A549 (cell line): ENCODE measurements around the gene CCDC183. TPM values are rescaled to one million over a fixed set of nuclear protein-coding genes. Genes with fewer than 3 reads are reported as not detected.

Experiments
- ATAC-seq, 2 experiments: fragments of 200-7000 bp in 1 of 2; fragments of >200 bp in 1 of 2; cut with Nextera tagmentation in 1 of 2; cut with Tn5 transposase in 1 of 2; 3 replicates each; pipeline versions ENCODE4 v1.8.0 to v1.9.1; 2018 to 2020; ENCODE audit warnings: mild to moderate bottlenecking in 1 of 2, moderate library complexity in 1 of 2
- CTCF ChIA-PET: fragments of 300-600 bp; sonication (Branson Sonifier 250); formaldehyde crosslinking; extraction: SDS; loops from one replicate; lab custom pipeline; 2021; ENCODE audit warnings: antibody characterized with exemption, inconsistent platforms; lab: Yijun Ruan, JAX
- POLR2A ChIA-PET: fragments of 350-600 bp; formaldehyde crosslinking; extraction: SDS; loops from one replicate; lab custom pipeline; 2021; ENCODE audit warnings: antibody characterized with exemption, inconsistent platforms; lab: Yijun Ruan, JAX
- DNase-seq, 2 experiments: peaks; one replicate each; pipeline versions ENCODE4 v3.0.0 to v3.0.0-alpha.2; 2011 to 2016; ENCODE audit warnings: low read depth in 1 of 2, low spot score in 1 of 2
- FAIRE-seq: peaks from 2 replicates; lab custom pipeline; 2011; peaks lifted over from hg19 to GRCh38; lab: Jason Lieb, UNC
- H3K27ac ChIP-seq, 2 experiments: fragments of >200 bp; sonication (Bioruptor Twin); formaldehyde crosslinking; 3 replicates each; pipeline ENCODE4 v1.5.1; 2016 to 2017
- H3K4me1 ChIP-seq: fragments of >200 bp; sonication (Bioruptor Twin); formaldehyde crosslinking; 3 replicates; pipeline ENCODE4 v1.6.1; 2016
- H3K4me2 ChIP-seq: fragments of >200 bp; sonication (Bioruptor Twin); formaldehyde crosslinking; 3 replicates; pipeline ENCODE4 v1.6.1; 2016
- H3K4me3 ChIP-seq: fragments of >200 bp; sonication (Bioruptor Twin); formaldehyde crosslinking; 3 replicates; pipeline ENCODE4 v1.5.1; 2016
- H3K9me3 ChIP-seq: fragments of >200 bp; sonication (Bioruptor Twin); formaldehyde crosslinking; 3 replicates; pipeline ENCODE4 v1.6.1; 2016
- CTCF ChIP-seq: fragments of >200 bp; sonication (Bioruptor Twin); formaldehyde crosslinking; IDR thresholded peaks from 3 replicates; pipeline ENCODE4 v1.5.1; 2016
- EHF ChIP-seq: fragments of 250-450 bp; sonication (Bioruptor Pico); IDR thresholded peaks from 2 replicates; pipeline ENCODE4 v1.5.0; 2020; ENCODE audit warnings: mild to moderate bottlenecking
- GATA3 ChIP-seq: IDR thresholded peaks from 2 replicates; pipeline ENCODE4 v1.6.1; 2012; ENCODE audit warnings: borderline replicate concordance
- HOXB13 ChIP-seq: fragments of 250-450 bp; sonication (Bioruptor Pico); IDR thresholded peaks from 2 replicates; pipeline ENCODE4 v1.5.0; 2020; ENCODE audit warnings: low read depth, mild to moderate bottlenecking, moderate library complexity
- JUN ChIP-seq, 2 experiments: fragments of >200 bp; sonication (Bioruptor Twin); formaldehyde crosslinking; IDR thresholded peaks; 2 replicates in 1 of 2; 3 replicates in 1 of 2; pipeline ENCODE4 v1.6.1; 2016 to 2017
- MAFK ChIP-seq: fragments of 450-650 bp; IDR thresholded peaks from 2 replicates; pipeline ENCODE4 v1.6.1; 2014; ENCODE audit not compliant: partially characterized antibody
- MAZ ChIP-seq: fragments of 150-350 bp; IDR thresholded peaks from 2 replicates; pipeline ENCODE4 v1.6.1; 2014; ENCODE audit warnings: antibody characterized with exemption, low read depth, low read length, borderline replicate concordance
- MYC ChIP-seq: IDR thresholded peaks from 2 replicates; pipeline ENCODE4 v1.6.1; 2012; ENCODE audit warnings: mild to moderate bottlenecking, inconsistent platforms, low read length, improper control_type of control experiment, borderline replicate concordance
- NFE2L2 ChIP-seq: fragments of 150-350 bp; conservative IDR thresholded peaks from 2 replicates; pipeline ENCODE4 v1.6.1; 2014; ENCODE audit warnings: low read length
- POLR2A ChIP-seq: IDR thresholded peaks from 2 replicates; pipeline ENCODE4 v1.6.1; 2012; ENCODE audit warnings: mild to moderate bottlenecking, low read length
- REST ChIP-seq: fragments of 200-600 bp; sonication (generic); IDR thresholded peaks from 2 replicates; pipeline ENCODE4 v1.6.1; 2016; ENCODE audit warnings: antibody characterized with exemption, mild to moderate bottlenecking, moderate library complexity
- RFX5 ChIP-seq: fragments of 450-650 bp; IDR thresholded peaks from 2 replicates; pipeline ENCODE4 v1.7.1; 2014; ENCODE audit warnings: antibody characterized with exemption, mild to moderate bottlenecking, moderate library complexity
- RNF2 ChIP-seq: fragments of 200-600 bp; sonication (generic); IDR thresholded peaks from 2 replicates; pipeline ENCODE4 v1.6.1; 2016; ENCODE audit warnings: low read depth, mild to moderate bottlenecking, antibody characterized with exemption, moderate library complexity, borderline replicate concordance
- TP53 ChIP-seq: fragments of 250-450 bp; sonication (Bioruptor Pico); IDR thresholded peaks from 2 replicates; pipeline ENCODE4 v1.5.0; 2021; ENCODE audit warnings: mild to moderate bottlenecking, moderate library complexity
- USF2 ChIP-seq: fragments of 450-650 bp; IDR thresholded peaks from 2 replicates; pipeline ENCODE4 v1.6.1; 2014; ENCODE audit warnings: antibody characterized with exemption
- ZC3H11A ChIP-seq: fragments of 450-650 bp; IDR thresholded peaks from 2 replicates; pipeline ENCODE4 v1.6.1; 2014; ENCODE audit warnings: antibody characterized with exemption, mild to moderate bottlenecking
- WGBS: methylation state at CpG from one replicate; pipeline ENCODE4 v1.1.6; 2017; ENCODE audit errors: missing lambda C conversion rate; 5-methylcytosine and 5-hydroxymethylcytosine counted together
- polyA plus RNA-seq, 4 experiments: library from polyadenylated mRNA; depleted of rRNA in 3 of 4; stranded (reverse); fragments of >200 nt; fragmentation: RNase III in 1 of 4; extraction: RNeasy Plus Mini Kit Qiagen cat#74134 plus additional on column Dnase treatment in 1 of 4; gene quantifications; 2 replicates in 3 of 4; 3 replicates in 1 of 4; pipeline ENCODE4 v1.2.3, GENCODE V29; 2011 to 2017

The CCDC183 gene
- polyA plus RNA-seq, 2 of the 4 experiments (the other 2 are of a cell fraction), result 0.90 to 1.4 TPM

GRCh38 chr9:136808075-136808805 is 12.1 kb downstream of the CCDC183 start:
- Histone ChIP-seq H3K27ac (peak overlapping the region; percentile 95 to 98), H3K4me1 (peaks cover 24% of the 10 kb centered on the region), H3K4me3 (peak overlapping the region; percentile 88), H3K9me3 (no peaks in the 10 kb centered on the region), H3K4me2 (peak overlapping the region; percentile 98)
- DNase-seq (no peak), FAIRE-seq (no peak), ATAC-seq (peak; percentile 8 to 60)
- ChIA-PET POLR2A (interaction anchor here (0.6 to 1.8 kb wide), 6 partner anchors 8 to 80 kb away, joined by 3 to 13 read pairs (median 4); partner anchors contain the start of gene TRAF2), CTCF (interaction anchor here (0.7 to 9.9 kb wide), 10 partner anchors 9 to 419 kb away, joined by 3 to 110 read pairs (median 4); partner anchors contain the start of genes AJM1, NPDC1, RNF224 and TMEM141)
- 0% methylated on average over 14 of the region's 93 CpGs for WGBS
- TF ChIP-seq MYC (no peak), REST (no peak), GATA3 (no peak), JUN (IDR thresholded peaks at IDR 0.05) (peak in 1 of 2 experiments; percentile 54; a peak in 2 of 5 replicates), POLR2A (no peak), MAZ (no peak), HOXB13 (CRISPR knock-in tag) (no peak), CTCF (0 out of 3 replicates have a peak, but pooled peaks have one; percentile 4), ZC3H11A (no peak), NFE2L2 (no peak), RNF2 (no peak)

- POLR2A ChIA-PET, result no interaction called here
- H3K4me3 ChIP-seq, result peak overlapping the region; percentile 88
- TF ChIP-seq TP53 (CRISPR knock-in tag), result no peak
- no peak for TF ChIP-seq EHF (CRISPR knock-in tag)
- TF ChIP-seq RFX5, result no peak
- TF ChIP-seq MAFK, result no peak
- no peak for TF ChIP-seq USF2
- WGBS, result 17% methylated on average over 14 of the region's 14 CpGs
- CTCF ChIA-PET, result interaction anchor here (1.2 to 9.9 kb wide), 7 partner anchors 10 to 238 kb away, joined by 3 to 110 read pairs (median 15); partner anchors contain the start of genes AJM1, NPDC1 and TMEM141
- peak overlapping the region; percentile 95 to 98 for H3K27ac ChIP-seq
- H3K4me1 ChIP-seq, result peaks cover 24% of the 10 kb centered on the region
- H3K9me3 ChIP-seq, result no peaks in the 10 kb centered on the region
- FAIRE-seq, result no peak
- H3K4me2 ChIP-seq, result peak overlapping the region; percentile 98
- ATAC-seq, result peak in 1 of 2 experiments; percentile 4; a peak in 2 of 6 replicates
- no peak for DNase-seq
Measured at GRCh38 chr9:136808806-136809158, 12.6 kb downstream of the CCDC183 start.
